HL-60 (cell line): ENCODE data around the gene APBB2.

ENCODE experiments used
- GABPA ChIP-seq: IDR thresholded peaks from 2 replicates; pipeline ENCODE4 v1.6.1; 2012; ENCODE audit warnings: low read depth
- POLR2AphosphoS5 ChIP-seq: IDR thresholded peaks from 2 replicates; pipeline ENCODE4 v1.6.1; 2012; ENCODE audit warnings: low read depth
- TF ChIP-seq, protein P1 (sequence below): IDR thresholded peaks from 2 replicates; pipeline ENCODE4 v1.6.1; 2012; ENCODE audit warnings: low read depth; ENCODE audit not compliant: insufficient replicate concordance

DNA sequence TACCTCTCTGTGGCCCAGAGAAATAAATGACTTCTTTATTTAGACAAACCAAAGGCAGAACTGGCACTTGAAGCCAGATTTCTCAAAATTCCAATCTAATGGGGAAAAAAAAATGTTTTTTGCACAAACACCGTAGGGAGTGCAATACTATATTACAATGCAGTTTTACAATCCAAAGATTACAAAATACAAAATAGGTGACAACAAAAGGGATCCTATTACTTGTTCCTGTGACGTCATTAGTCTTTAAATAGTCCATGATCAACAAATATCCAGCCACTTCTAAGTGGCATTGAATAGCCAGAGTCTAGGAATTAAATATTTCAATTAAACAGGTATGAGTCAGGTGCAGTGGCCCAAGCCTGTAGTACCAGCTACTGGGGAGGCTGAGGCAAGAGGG is 3.0 kb upstream of the APBB2 start:
- no peak for TF ChIP-seq POLR2AphosphoS5
- TF ChIP-seq, protein P1, sequence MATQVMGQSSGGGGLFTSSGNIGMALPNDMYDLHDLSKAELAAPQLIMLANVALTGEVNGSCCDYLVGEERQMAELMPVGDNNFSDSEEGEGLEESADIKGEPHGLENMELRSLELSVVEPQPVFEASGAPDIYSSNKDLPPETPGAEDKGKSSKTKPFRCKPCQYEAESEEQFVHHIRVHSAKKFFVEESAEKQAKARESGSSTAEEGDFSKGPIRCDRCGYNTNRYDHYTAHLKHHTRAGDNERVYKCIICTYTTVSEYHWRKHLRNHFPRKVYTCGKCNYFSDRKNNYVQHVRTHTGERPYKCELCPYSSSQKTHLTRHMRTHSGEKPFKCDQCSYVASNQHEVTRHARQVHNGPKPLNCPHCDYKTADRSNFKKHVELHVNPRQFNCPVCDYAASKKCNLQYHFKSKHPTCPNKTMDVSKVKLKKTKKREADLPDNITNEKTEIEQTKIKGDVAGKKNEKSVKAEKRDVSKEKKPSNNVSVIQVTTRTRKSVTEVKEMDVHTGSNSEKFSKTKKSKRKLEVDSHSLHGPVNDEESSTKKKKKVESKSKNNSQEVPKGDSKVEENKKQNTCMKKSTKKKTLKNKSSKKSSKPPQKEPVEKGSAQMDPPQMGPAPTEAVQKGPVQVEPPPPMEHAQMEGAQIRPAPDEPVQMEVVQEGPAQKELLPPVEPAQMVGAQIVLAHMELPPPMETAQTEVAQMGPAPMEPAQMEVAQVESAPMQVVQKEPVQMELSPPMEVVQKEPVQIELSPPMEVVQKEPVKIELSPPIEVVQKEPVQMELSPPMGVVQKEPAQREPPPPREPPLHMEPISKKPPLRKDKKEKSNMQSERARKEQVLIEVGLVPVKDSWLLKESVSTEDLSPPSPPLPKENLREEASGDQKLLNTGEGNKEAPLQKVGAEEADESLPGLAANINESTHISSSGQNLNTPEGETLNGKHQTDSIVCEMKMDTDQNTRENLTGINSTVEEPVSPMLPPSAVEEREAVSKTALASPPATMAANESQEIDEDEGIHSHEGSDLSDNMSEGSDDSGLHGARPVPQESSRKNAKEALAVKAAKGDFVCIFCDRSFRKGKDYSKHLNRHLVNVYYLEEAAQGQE: no peak
- TF ChIP-seq GABPA: no peak
